Esophagus (tissue), 2 donors: ENCODE data around the gene GRK4. TPM values are rescaled to one million over a fixed set of nuclear protein-coding genes. Genes with fewer than 3 reads are reported as not detected.
"Not testable (repeated sequence)": the region's sequence is repeated elsewhere in the genome, so short reads cannot be mapped to it uniquely, and the experiment has no call there.

Experiments used
- H3K27ac ChIP-seq, 2 donors: one replicate each; pipeline ENCODE4 v1.5.1; 2013; ENCODE audit warnings: low read depth in 2 of 2, mild to moderate bottlenecking in 2 of 2, inconsistent platforms in 1 of 2, low read length in 1 of 2, moderate library complexity in 1 of 2
- H3K27me3 ChIP-seq, 2 donors: one replicate each; pipeline ENCODE4 v1.6.1; 2013; ENCODE audit warnings: low read length in 2 of 2, control low read depth in 1 of 2, mild to moderate bottlenecking in 1 of 2; ENCODE audit not compliant: insufficient read depth in 2 of 2, control insufficient read depth in 1 of 2
- H3K36me3 ChIP-seq, 2 donors: one replicate each; pipeline ENCODE4 v1.6.1; 2013; ENCODE audit warnings: low read length in 1 of 2; ENCODE audit not compliant: control insufficient read depth in 2 of 2, insufficient read depth in 2 of 2
- H3K4me1 ChIP-seq, 2 donors: one replicate each; pipeline ENCODE4 v1.6.1; 2013; ENCODE audit warnings: low read length in 1 of 2; ENCODE audit not compliant: control insufficient read depth in 2 of 2, insufficient read depth in 2 of 2
- H3K4me3 ChIP-seq, 2 donors: one replicate each; pipeline ENCODE4 v1.5.1; 2013; ENCODE audit warnings: low read length in 2 of 2, mild to moderate bottlenecking in 2 of 2, low read depth in 1 of 2, moderate library complexity in 1 of 2
- H3K9me3 ChIP-seq, 2 donors: one replicate each; pipeline ENCODE4 v1.6.1; 2013; ENCODE audit warnings: mild to moderate bottlenecking in 2 of 2, low read depth in 1 of 2, low read length in 1 of 2, moderate library complexity in 1 of 2; ENCODE audit not compliant: control insufficient read depth in 2 of 2, insufficient read depth in 1 of 2
- WGBS, 2 donors: extraction: QIAGEN DNeasy Blood & Tissue Kit; methylation state at CpG; one replicate each; pipeline ENCODE4 v1.1.7; 2013; 5-methylcytosine and 5-hydroxymethylcytosine counted together
- polyA plus RNA-seq, 2 donors: library from polyadenylated mRNA; stranded (reverse); fragments of 200-250 nt; gene quantifications; one replicate each; pipeline ENCODE4 v1.2.3, GENCODE V29; 2013
- donor health status: healthy with polysubstance abuse.
- donor health status: Bipolar disorder and iron deficiency.

Gene GRK4
- polyA plus RNA-seq, 2 donors = 1.2 to 1.7 TPM

DNA sequence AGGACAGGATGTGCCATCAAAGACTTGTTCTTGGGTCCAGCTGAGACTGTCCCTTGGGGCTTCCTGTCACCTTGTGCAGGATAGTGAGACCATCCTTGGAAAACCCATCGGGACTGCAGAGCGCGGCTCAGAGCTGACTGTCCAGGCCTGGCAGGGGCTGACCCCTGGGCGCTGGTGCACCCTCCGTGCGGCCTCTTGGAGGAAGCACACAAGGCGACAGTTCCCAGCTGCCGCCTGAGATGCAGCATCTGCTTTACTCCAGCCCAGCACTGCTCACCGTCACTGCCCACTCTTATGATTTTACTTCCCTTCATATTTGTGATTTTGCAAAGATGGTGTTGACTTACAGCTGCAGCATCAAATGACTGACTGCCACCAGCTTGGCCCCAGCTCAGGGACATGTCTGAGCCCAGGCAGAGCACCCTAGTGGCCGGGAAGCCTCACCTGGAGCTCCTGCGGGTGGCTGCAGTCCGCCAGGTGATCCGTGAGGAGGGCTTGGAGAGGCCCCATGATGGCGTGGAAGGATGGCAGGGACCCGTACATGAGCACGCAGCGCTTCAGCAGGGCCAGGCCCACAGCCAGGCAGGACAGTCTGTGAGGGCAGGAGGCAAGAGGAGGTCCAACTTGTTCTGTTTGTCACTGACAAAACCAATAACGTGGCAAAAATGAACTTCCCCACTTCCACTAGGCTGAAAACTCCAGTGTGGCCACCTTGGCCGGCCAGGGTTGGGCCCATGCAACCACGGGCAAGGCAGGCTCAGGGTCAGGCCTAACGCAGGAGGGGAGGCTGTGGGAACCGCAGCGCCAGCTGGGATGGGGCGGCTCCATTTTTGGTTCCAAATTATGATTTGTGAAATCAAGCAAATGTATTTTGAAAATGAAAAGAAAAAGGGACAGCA lies 22.0 kb upstream of the GRK4 start:
- Histone ChIP-seq H3K27ac (no peak overlapping the region), H3K36me3 (peaks cover 21 to 64% of the 10 kb centered on the region in 2 donors), H3K27me3 (no peaks in the 10 kb centered on the region), H3K9me3 (no peaks in the 10 kb centered on the region), H3K4me3 (no peak overlapping the region), H3K4me1 (peaks cover 0 to 16% of the 10 kb centered on the region in 2 donors)
- 88 to 90% methylated on average over 24 of the region's 24 CpGs for WGBS, 2 donors

DNA sequence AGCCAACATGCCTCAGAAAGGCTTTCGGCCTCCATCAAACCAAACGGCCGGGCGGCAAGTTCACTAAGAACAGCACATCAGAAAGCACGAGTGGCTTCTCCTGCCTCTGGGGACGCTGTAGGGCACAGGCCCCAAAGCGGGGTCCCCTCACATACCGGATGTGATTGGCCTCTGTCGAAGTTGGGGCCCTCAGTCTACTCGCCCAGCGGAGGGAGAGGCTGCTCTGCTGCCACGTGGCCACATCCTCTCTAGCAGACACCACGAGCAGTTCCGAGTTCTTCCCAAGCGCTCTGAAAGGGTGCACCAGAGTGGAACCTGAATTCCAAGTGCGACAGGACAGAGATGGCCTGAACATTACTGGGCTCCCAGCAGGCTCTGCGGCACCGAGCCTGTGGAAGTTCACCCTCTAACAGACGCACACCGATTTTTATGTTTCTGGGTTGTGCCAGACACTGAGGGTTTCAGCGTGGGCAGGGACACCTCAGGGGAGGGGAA lies 21.3 kb upstream of the GRK4 start:
- H3K4me3 ChIP-seq = no peak overlapping the region
- H3K36me3 ChIP-seq = peaks cover 23 to 71% of the 10 kb centered on the region in 2 donors
- WGBS, 2 donors = 89% methylated on average over 21 of the region's 21 CpGs
- no peak overlapping the region for H3K27ac ChIP-seq
- no peaks in the 10 kb centered on the region for H3K27me3 ChIP-seq
- H3K9me3 ChIP-seq = no peaks in the 10 kb centered on the region
- H3K4me1 ChIP-seq = peaks cover 0 to 15% of the 10 kb centered on the region in 2 donors

DNA sequence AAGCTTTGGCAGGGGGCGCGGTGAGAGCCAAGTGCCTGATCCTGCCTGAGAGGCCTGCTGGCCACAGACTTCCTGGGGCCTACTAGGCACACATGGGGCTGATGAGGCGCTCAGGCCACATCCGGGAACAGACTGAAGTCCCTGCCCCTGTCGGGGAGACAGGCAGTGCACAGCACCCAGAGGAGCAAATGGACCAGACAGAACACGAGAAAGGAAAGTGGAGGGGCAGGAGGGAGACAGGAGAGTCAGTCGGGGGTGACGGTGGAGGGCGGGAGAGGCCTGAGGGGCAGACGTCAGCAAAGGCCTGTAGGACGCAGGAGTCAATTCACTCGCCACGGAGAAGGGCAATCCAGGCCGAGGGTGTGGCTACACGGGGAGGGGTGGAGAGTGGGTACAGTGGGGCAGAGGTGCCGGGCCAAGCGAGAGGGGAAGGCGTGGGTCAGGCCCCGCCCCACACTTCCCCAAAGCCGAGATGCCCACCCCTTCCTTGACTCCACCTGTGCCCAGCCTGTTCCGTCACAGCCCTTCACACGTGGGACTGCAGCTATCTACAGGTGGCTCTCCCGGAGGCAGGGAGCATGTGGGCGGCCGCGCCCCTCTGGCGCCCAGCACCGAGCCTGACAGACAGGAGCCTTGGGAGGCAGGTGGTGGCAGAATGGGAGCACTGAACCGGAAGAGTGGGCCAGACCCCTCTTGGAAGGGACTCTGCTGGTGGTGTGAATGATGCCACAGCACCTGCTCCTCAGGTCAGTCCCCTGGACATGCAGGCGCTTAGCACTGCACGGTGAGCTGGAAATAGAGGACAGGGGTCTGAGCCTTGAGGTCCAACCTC lies 20.6 kb upstream of the GRK4 start:
- Histone ChIP-seq H3K27me3 (no peaks in the 10 kb centered on the region), H3K27ac (peak overlapping the region in 1 of 2 donors; percentile 11), H3K4me3 (no peak overlapping the region), H3K9me3 (no peaks in the 10 kb centered on the region), H3K36me3 (peaks cover 30 to 77% of the 10 kb centered on the region in 2 donors), H3K4me1 (peaks cover 0 to 11% of the 10 kb centered on the region in 2 donors)
- WGBS, 2 donors = 65 to 67% methylated on average over 30 to 31 of the region's 31 CpGs

DNA sequence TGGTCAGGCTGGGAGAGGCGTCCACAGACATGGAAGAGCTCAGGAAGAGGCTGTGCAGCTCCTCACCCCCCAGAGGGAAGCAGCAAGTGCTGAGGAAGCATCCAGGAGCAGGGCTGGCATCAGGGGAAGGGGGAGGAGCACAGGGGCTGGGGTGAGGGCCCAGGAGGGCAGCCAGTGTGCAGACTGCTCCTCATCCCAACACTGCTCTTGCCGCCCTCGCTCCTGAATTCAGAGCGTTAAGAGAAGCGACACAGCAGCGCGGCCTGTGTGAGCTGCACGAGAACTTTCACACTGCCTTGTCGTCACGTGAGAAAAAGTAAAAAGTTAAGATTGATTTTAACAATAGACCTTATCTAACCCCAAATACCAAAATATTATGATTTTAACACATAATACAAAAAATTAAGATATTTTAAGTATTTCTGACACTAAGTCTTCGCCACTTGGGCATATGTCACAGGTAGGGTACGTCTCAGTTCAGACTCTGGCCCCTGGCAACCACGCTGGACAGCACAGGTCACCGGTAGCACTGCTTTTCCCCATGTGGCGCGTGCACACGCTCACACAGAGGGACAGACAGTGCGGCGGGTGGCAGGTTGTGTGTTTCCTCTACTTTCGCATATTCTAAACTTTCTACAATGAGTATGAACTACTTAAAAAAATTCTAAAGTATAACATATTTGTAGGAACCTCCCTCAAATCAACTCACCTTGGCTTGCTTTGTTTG lies 19.8 kb upstream of the GRK4 start:
- Histone ChIP-seq H3K9me3 (no peaks in the 10 kb centered on the region), H3K4me1 (peaks cover 0 to 11% of the 10 kb centered on the region in 2 donors), H3K4me3 (no peak overlapping the region), H3K27me3 (no peaks in the 10 kb centered on the region), H3K27ac (no peak overlapping the region), H3K36me3 (peaks cover 33 to 79% of the 10 kb centered on the region in 2 donors)
- 94 to 95% methylated on average over 20 of the region's 20 CpGs for WGBS, 2 donors

DNA sequence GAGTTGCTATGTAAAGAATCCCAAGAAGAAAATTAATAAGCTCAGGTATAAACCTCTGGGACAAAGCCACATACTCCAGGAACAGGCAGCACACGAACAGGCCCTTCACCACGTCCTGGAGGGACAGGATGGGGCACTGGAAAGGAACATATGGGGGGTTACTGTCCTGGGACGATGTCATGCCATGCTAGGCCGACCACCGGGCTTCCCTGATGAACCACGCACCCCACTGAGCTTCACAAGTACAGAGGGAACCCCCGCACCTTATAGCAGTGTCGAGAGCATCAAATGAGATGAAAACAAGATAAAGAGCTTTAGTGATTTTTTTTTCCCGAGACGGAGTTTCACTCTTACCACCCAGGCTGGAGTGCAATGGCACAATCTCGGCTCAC lies 19.3 kb upstream of the GRK4 start:
- peaks cover 30 to 75% of the 10 kb centered on the region in 2 donors for H3K36me3 ChIP-seq
- H3K9me3 ChIP-seq = no peaks in the 10 kb centered on the region
- 86 to 87% methylated on average over 11 of the region's 11 CpGs for WGBS, 2 donors
- H3K4me3 ChIP-seq = no peak overlapping the region
- H3K27ac ChIP-seq = no peak overlapping the region
- H3K27me3 ChIP-seq = no peaks in the 10 kb centered on the region
- peaks cover 0 to 11% of the 10 kb centered on the region in 2 donors for H3K4me1 ChIP-seq

DNA sequence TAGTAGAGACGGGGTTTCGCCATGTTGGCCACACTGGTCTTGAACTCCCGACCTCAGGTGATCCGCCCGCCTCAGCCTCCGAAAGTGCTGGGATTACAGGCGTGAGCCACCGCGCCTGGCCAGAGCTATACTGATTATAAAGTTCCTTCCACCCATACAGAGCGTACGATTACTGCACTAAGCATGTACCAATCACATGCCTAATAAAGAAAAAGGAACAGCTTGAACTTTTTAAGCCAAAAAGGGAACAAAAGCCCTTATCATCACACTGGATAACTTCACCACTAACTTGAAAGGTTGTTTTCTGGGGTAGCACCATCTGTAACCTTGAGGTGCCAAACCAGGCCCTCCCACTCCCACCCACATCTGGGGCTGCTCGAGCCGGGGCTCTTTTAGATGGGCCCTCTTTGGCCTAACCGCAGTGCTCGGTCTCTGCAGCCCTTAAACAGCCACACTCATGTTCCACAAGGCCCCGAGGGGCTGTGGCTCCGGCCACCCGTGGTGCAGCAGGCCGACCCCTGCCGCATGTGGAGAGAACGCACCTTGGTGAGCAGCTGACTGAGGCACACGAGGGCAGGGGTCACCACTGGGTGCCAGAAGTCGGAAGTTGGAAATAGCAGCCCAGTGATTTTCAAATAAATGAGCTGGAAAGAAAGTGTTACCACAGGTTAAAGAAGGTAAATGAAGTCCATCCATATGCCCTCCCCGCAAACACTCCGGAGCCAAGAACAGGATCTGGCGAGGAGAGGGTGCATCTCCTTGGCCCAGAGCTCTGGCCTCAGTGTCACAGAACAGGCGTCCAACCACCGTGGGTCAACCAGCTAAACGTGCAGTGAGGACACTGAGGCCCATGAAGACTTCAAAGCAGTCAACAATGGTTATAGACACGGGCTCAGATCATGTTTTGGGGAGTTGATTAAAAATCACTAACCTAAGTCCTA lies 18.5 kb upstream of the GRK4 start:
- Histone ChIP-seq H3K9me3 (no peaks in the 10 kb centered on the region), H3K27me3 (no peaks in the 10 kb centered on the region), H3K4me3 (no peak overlapping the region), H3K27ac (no peak overlapping the region), H3K36me3 (peaks cover 31 to 74% of the 10 kb centered on the region in 2 donors), H3K4me1 (peaks cover 0 to 11% of the 10 kb centered on the region in 2 donors)
- 87 to 89% methylated on average over 30 of the region's 30 CpGs for WGBS, 2 donors

DNA sequence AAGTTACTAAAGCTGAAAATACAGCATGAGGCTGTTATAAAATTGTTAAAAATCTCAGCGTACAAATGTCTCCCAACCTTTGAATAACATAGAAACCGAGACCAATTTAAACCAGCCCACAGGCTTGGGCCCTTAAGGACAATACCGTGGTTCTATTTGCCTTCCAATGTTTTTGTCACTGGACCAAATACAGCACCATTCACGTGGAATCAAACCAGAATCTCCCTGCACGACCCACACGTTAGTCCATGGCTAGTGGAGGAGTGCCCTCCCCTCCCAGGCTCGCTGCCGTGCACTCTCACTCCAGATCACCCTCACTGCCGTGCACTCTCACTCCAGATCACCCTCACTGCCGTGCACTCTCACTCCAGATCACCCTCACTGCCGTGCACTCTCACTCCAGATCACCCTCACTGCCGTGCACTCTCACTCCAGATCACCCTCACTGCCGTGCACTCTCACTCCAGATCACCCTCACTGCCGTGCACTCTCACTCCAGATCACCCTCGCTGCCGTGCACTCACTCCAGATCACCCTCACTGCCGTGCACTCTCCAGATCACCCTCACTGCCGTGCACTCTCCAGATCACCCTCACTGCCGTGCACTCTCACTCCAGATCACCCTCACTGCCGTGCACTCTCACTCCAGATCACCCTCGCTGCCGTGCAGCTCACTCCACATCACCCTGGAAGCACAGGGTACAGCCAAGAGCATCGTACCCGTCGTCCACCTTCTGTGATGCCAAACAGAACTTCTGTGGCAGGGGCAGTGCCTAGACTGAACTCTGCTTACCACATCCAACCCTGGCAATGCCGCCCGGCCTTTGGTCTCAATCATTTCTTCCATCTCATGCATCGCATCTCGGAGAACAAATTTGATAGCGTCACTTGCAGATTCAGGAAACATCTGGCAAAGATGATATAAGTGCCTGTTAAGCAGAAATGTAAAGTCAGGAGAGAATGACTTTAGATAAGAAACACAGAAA lies 17.5 kb upstream of the GRK4 start:
- not testable (repeated sequence) for H3K27ac ChIP-seq, H3K9me3 ChIP-seq, H3K4me3 ChIP-seq, H3K27me3 ChIP-seq, H3K4me1 ChIP-seq
- WGBS, 2 donors = 89 to 90% methylated on average over 27 to 28 of the region's 30 CpGs
- H3K36me3 ChIP-seq = peaks cover 32 to 68% of the 10 kb centered on the region in 2 donors
